Transverse colon (tissue), 4 donors: ENCODE results near the gene SLA2. TPM values are rescaled to one million over a fixed set of nuclear protein-coding genes. Genes with fewer than 3 reads are reported as not detected.
"Not testable (repeated sequence)": the region's sequence is repeated elsewhere in the genome, so short reads cannot be mapped to it uniquely, and the experiment has no call there.

Source experiments
- DNase-seq: peaks from one replicate; pipeline ENCODE4 v3.0.0-alpha.2; 2019
- H3K27ac ChIP-seq, 4 donors: fragments of 200-600 bp; sonication (generic); 2 replicates each; pipeline ENCODE4 v1.5.1; 2016 to 2018; ENCODE audit warnings: inconsistent platforms in 4 of 4
- H3K27me3 ChIP-seq: fragments of 200-600 bp; sonication (generic); 2 replicates; pipeline ENCODE4 v1.5.1; 2017; ENCODE audit warnings: inconsistent platforms
- H3K36me3 ChIP-seq, 4 donors: fragments of 200-600 bp; sonication (generic); 2 replicates each; pipeline ENCODE4 v1.5.1; 2017 to 2019; ENCODE audit warnings: inconsistent platforms in 4 of 4
- H3K4me1 ChIP-seq, 4 donors: fragments of 200-600 bp; sonication (generic); 2 replicates each; pipeline ENCODE4 v1.5.1; 2017 to 2020; ENCODE audit warnings: inconsistent platforms in 4 of 4
- H3K4me3 ChIP-seq, 4 donors: fragments of 200-600 bp; sonication (generic); 1 replicate in 1 of 4; 2 replicates in 3 of 4; pipeline versions ENCODE4 v1.5.1 to v1.6.1; 2017 to 2019; ENCODE audit warnings: inconsistent platforms in 4 of 4
- H3K9me3 ChIP-seq, 2 donors: fragments of 200-600 bp; sonication (generic); 2 replicates each; pipeline ENCODE4 v1.5.1; 2017 to 2019; ENCODE audit warnings: inconsistent platforms in 2 of 2
- EP300 ChIP-seq: sonication (generic); formaldehyde crosslinking; IDR thresholded peaks from one replicate; pipeline ENCODE4 v1.6.1; 2017; ENCODE audit warnings: antibody characterized with exemption, low read depth
- POLR2A ChIP-seq: fragments of 450-650 bp; IDR thresholded peaks from one replicate; pipeline ENCODE4 v1.6.1; 2016; ENCODE audit warnings: antibody characterized with exemption, mild to moderate bottlenecking, moderate library complexity
- POLR2AphosphoS5 ChIP-seq, 3 donors: sonication (generic); formaldehyde crosslinking; IDR thresholded peaks; one replicate each; pipeline ENCODE4 v1.6.1; 2016; ENCODE audit warnings: antibody characterized with exemption in 3 of 3
- WGBS, 2 donors: methylation state at CpG; one replicate each; pipeline ENCODE4 v1.1.5; 2018; ENCODE audit warnings: low coverage in 1 of 2; 5-methylcytosine and 5-hydroxymethylcytosine counted together
- in situ Hi-C, 4 donors: fragments of 200-750 bp; cut with MboI; loops; one replicate each; pipeline versions ENCODE4 v1.15.0 to v1.15.1; 2017; ENCODE audit warnings: low sequenced_read_pairs in 3 of 4, low pct_ligation_motif_present in 1 of 4, low pct_unique_long_range_greater_than_20kb in 1 of 4
- intact Hi-C: fragments of 100-400 bp; cut with DNase I; formaldehyde crosslinking; loops from one replicate; pipeline ENCODE4 v1.15.1; 2023; ENCODE audit warnings: low total_unique reads
- total RNA-seq, 4 donors: library from RNA; depleted of rRNA; stranded (reverse); fragments of >200 nt; gene quantifications; one replicate each; pipeline ENCODE4 v1.1.0, GENCODE V29; 2016
- TF ChIP-seq, protein P1 (sequence below), 5 experiments: fragments of 200-600 bp in 3 of 5; fragments of 450-650 bp in 2 of 5; sonication (generic) in 3 of 5; IDR thresholded peaks; 1 replicate in 2 of 5; 2 replicates in 3 of 5; pipeline ENCODE4 v1.5.1; 2016 to 2017; ENCODE audit warnings: antibody characterized with exemption in 5 of 5, inconsistent platforms in 3 of 5, mild to moderate bottlenecking in 2 of 5, moderate library complexity in 1 of 5

Gene SLA2
- total RNA-seq, 4 donors from 2014 or later = 0.48 to 2.6 TPM; not detected in 2

DNA sequence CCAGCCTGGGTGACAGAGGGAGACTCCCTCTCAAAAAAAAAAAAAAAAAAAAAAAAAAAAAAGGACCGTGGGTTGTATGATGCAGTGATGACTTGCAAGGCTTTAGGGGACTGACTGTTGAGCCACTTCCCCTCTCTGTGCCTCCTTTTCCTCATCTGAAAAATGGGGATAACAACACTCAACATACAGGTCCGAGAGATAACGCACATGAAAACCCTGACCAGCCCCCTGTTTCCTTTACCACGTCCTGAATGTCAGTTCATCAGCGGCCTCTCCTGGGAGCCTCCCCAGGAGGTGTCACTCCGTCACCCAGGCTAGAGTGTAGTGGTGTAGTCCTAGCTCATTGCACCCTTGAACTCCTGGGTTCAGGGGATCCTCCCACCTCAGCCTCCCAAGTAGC is 3.9 kb downstream of the SLA2 start:
- 88% methylated on average over 6 of the region's 6 CpGs; no CpG with 5 or more reads in 1 of the 2 donors for WGBS, 2 donors

DNA sequence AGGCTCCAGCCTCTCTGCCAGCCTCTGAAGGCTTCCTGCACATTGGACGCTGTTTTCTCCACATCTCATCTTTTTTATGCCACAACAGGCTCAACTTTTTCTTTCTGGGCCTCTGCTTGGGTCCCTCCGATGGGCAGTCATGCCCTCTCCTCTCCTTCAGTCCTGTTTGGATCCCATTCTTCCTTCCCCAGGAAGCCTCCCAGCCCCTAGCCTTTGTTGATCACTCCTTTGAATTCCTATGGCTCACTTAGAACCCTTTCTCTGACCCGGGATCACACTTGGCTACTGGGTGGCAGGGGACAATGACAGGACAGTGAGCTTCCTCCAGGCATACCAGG is 4.5 kb downstream of the SLA2 start:
- Histone ChIP-seq H3K9me3 (no peaks in the 10 kb centered on the region), H3K4me3 (no peak overlapping the region), H3K36me3 (no peaks in the 10 kb centered on the region), H3K4me1 (no peaks in the 10 kb centered on the region), H3K27ac (no peak overlapping the region), H3K27me3 (no peaks in the 10 kb centered on the region)
- TF ChIP-seq, protein P1, sequence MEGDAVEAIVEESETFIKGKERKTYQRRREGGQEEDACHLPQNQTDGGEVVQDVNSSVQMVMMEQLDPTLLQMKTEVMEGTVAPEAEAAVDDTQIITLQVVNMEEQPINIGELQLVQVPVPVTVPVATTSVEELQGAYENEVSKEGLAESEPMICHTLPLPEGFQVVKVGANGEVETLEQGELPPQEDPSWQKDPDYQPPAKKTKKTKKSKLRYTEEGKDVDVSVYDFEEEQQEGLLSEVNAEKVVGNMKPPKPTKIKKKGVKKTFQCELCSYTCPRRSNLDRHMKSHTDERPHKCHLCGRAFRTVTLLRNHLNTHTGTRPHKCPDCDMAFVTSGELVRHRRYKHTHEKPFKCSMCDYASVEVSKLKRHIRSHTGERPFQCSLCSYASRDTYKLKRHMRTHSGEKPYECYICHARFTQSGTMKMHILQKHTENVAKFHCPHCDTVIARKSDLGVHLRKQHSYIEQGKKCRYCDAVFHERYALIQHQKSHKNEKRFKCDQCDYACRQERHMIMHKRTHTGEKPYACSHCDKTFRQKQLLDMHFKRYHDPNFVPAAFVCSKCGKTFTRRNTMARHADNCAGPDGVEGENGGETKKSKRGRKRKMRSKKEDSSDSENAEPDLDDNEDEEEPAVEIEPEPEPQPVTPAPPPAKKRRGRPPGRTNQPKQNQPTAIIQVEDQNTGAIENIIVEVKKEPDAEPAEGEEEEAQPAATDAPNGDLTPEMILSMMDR (IDR thresholded peaks at IDR 0.05) = no peak
- no peak for TF ChIP-seq POLR2AphosphoS5 (IDR thresholded peaks at IDR 0.05)
- TF ChIP-seq POLR2A = no peak
- no peak for TF ChIP-seq EP300
- in situ Hi-C loops (no loop called here), intact Hi-C loops (no loop called here)
- 92% methylated on average over 3 of the region's 3 CpGs; no CpG with 5 or more reads in 1 of the 2 donors for WGBS, 2 donors
- DNase-seq = no peak

More for the DNA sequence above, 3.9 kb downstream of the SLA2 start:
- in situ Hi-C loops = no loop called here
- no peaks in the 10 kb centered on the region for H3K9me3 ChIP-seq
- intact Hi-C loops = no loop called here
- H3K4me1 ChIP-seq = no peaks in the 10 kb centered on the region
- no peaks in the 10 kb centered on the region for H3K27me3 ChIP-seq
- TF ChIP-seq EP300 (no peak), POLR2A (no peak), POLR2AphosphoS5 (IDR thresholded peaks at IDR 0.05) (no peak)
- TF ChIP-seq, protein P1 (IDR thresholded peaks at IDR 0.05) = no peak
- H3K4me3 ChIP-seq = no peak overlapping the region
- no peaks in the 10 kb centered on the region for H3K36me3 ChIP-seq
- H3K27ac ChIP-seq = no peak overlapping the region
- DNase-seq = no peak

DNA sequence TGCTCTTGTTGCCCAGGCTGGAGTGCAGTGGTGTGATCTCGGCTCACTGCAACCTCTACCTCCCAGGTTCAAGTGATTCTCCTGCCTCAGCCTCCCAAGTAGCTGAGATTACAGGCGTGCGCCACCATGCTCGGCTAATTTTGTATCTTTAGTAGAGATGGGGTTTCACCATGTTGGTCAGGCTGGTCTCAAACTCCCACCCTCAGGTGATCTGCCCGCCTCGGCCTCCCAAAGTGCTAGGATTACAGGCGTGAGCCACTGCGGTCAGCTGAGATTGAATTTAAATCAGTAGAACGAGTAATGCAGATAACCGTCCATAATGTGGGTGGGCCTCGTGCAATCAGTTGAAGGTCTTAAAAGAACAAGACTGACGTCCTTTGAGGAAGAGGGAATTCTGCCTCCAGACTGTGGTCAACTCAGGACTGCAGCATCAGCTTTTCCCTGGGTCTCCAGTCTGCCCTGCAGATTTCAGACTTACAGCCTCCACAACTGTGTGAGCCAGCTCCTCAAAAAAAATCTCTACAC is 7.1 kb downstream of the SLA2 start:
- H3K27me3 ChIP-seq, in situ Hi-C loops, H3K9me3 ChIP-seq, H3K4me1 ChIP-seq, H3K36me3 ChIP-seq, H3K27ac ChIP-seq, H3K4me3 ChIP-seq, DNase-seq, intact Hi-C loops: not testable (repeated sequence)
- 95% methylated on average over 12 of the region's 12 CpGs; no CpG with 5 or more reads in 1 of the 2 donors for WGBS, 2 donors

GRCh38 chr20:36634342-36634741 is 11.7 kb downstream of the SLA2 start:
- DNase-seq = no peak
- no peak overlapping the region for H3K27ac ChIP-seq
- H3K4me3 ChIP-seq = no peak overlapping the region
- in situ Hi-C loops (no loop called here), intact Hi-C loops (no loop called here)
- no peaks in the 10 kb centered on the region for H3K4me1 ChIP-seq
- TF ChIP-seq POLR2AphosphoS5 (IDR thresholded peaks at IDR 0.05) (no peak), EP300 (no peak), POLR2A (no peak)
- TF ChIP-seq, protein P1 (IDR thresholded peaks at IDR 0.05) = no peak
- H3K36me3 ChIP-seq = no peaks in the 10 kb centered on the region
- 95% methylated on average over 10 of the region's 11 CpGs; no CpG with 5 or more reads in 1 of the 2 donors for WGBS, 2 donors
- no peaks in the 10 kb centered on the region for H3K27me3 ChIP-seq
- H3K9me3 ChIP-seq = no peaks in the 10 kb centered on the region

- in situ Hi-C loops (no loop called here), intact Hi-C loops (no loop called here)
- no peaks in the 10 kb centered on the region for H3K27me3 ChIP-seq
- no peak for TF ChIP-seq EP300
- TF ChIP-seq, protein P1 (IDR thresholded peaks at IDR 0.05) = no peak
- TF ChIP-seq POLR2A = no peak
- TF ChIP-seq POLR2AphosphoS5 (IDR thresholded peaks at IDR 0.05) = no peak
- H3K9me3 ChIP-seq = no peaks in the 10 kb centered on the region
- no peak overlapping the region for H3K27ac ChIP-seq
- no peaks in the 10 kb centered on the region for H3K4me1 ChIP-seq
- 83 to 94% methylated on average over 3 to 6 of the region's 9 CpGs for WGBS, 2 donors
- no peak overlapping the region for H3K4me3 ChIP-seq
- no peaks in the 10 kb centered on the region for H3K36me3 ChIP-seq
- DNase-seq = no peak
These were observed 12.7 kb downstream of the SLA2 start for GRCh38 chr20:36633285-36633772.
